H1 (cell line): Measurements from ENCODE around the gene CGA. TPM values are rescaled to one million over a fixed set of nuclear protein-coding genes. Genes with fewer than 3 reads are reported as not detected.

ENCODE experiments used
- CTCF ChIA-PET: fragments of 300-600 bp; sonication (Branson Sonifier 250); formaldehyde crosslinking; loops from one replicate; lab custom pipeline; 2021; ENCODE audit not compliant: partially characterized antibody; lab: Charles Lee
- POLR2A ChIA-PET: fragments of 300-600 bp; sonication (Branson Sonifier 250); formaldehyde crosslinking; loops from one replicate; lab custom pipeline; 2021; ENCODE audit warnings: inconsistent platforms; ENCODE audit not compliant: partially characterized antibody; lab: Charles Lee
- DNase-seq, 2 experiments: peaks; one replicate each; pipeline versions ENCODE4 v3.0.0 to v3.0.0-alpha.2; 2010 to 2022; ENCODE audit warnings: low spot score in 2 of 2, low read depth in 1 of 2, mixed read lengths in 1 of 2
- FAIRE-seq: peaks from 2 replicates; lab custom pipeline; 2011; peaks lifted over from hg19 to GRCh38; lab: Jason Lieb, UNC
- H2AFZ ChIP-seq: 2 replicates; pipeline ENCODE4 v1.8.1; 2012; ENCODE audit warnings: low read length, inconsistent platforms
- H2AK5ac ChIP-seq: 2 replicates; pipeline ENCODE4 v1.6.1; 2013; ENCODE audit warnings: low read depth, low read length
- H2BK120ac ChIP-seq: replicated peaks from 2 replicates; pipeline ENCODE3; 2013; ENCODE audit warnings: low read depth, low read length, inconsistent platforms
- H2BK12ac ChIP-seq: 2 replicates; pipeline ENCODE4 v1.6.1; 2013; ENCODE audit warnings: low read depth, low read length
- H2BK15ac ChIP-seq: 2 replicates; pipeline ENCODE4 v1.6.1; 2013; ENCODE audit warnings: low read length
- H2BK20ac ChIP-seq: 2 replicates; pipeline ENCODE4 v1.6.1; 2013; ENCODE audit warnings: low read length
- H2BK5ac ChIP-seq: 2 replicates; pipeline ENCODE4 v1.6.1; 2013; ENCODE audit warnings: low read depth, low read length
- H3K14ac ChIP-seq: 2 replicates; pipeline ENCODE4 v1.6.1; 2013; ENCODE audit warnings: inconsistent platforms; ENCODE audit not compliant: insufficient read length
- H3K18ac ChIP-seq: 2 replicates; pipeline ENCODE4 v1.6.1; 2013; ENCODE audit warnings: low read length; ENCODE audit errors: extremely low read depth
- H3K23ac ChIP-seq: 2 replicates; pipeline ENCODE4 v1.6.1; 2013; ENCODE audit warnings: inconsistent platforms; ENCODE audit not compliant: insufficient read length
- H3K23me2 ChIP-seq: 2 replicates; pipeline ENCODE4 v1.6.1; 2013; ENCODE audit warnings: low read depth, low read length
- H3K27ac ChIP-seq: 2 replicates; pipeline ENCODE4 v1.6.1; 2011; ENCODE audit warnings: low read depth, low read length, inconsistent platforms
- H3K27me3 ChIP-seq, 4 experiments: replicated peaks in 1 of 4; 1 replicate in 1 of 4; 2 replicates in 3 of 4; pipeline versions ENCODE4 v1.6.1 to v1.8.1; 2011 to 2013; ENCODE audit warnings: low read length in 3 of 4, mild to moderate bottlenecking in 3 of 4, inconsistent platforms in 2 of 4, mixed read lengths in 2 of 4, moderate library complexity in 1 of 4; ENCODE audit not compliant: control insufficient read depth in 3 of 4, insufficient read depth in 3 of 4; ENCODE audit errors: extremely low read depth in 1 of 4
- H3K36me3 ChIP-seq, 4 experiments: 2 replicates each; pipeline versions ENCODE4 v1.6.1 to v1.8.1; 2011 to 2013; ENCODE audit warnings: mild to moderate bottlenecking in 4 of 4, low read length in 3 of 4, moderate library complexity in 2 of 4, control low read depth in 1 of 4, inconsistent platforms in 1 of 4; ENCODE audit not compliant: insufficient read depth in 4 of 4, control insufficient read depth in 2 of 4
- H3K4ac ChIP-seq: replicated peaks from 2 replicates; pipeline ENCODE3; 2013; ENCODE audit warnings: low read length, low read depth, mixed read lengths, inconsistent platforms; ENCODE audit not compliant: insufficient read length
- H3K4me1 ChIP-seq, 4 experiments: replicated peaks in 1 of 4; 1 replicate in 1 of 4; 2 replicates in 3 of 4; pipeline versions ENCODE4 v1.6.1 to v1.8.1; 2011 to 2013; ENCODE audit warnings: low read length in 3 of 4, inconsistent platforms in 2 of 4, mixed read lengths in 1 of 4; ENCODE audit not compliant: insufficient read depth in 4 of 4, control insufficient read depth in 3 of 4
- H3K4me2 ChIP-seq, 2 experiments: 2 replicates each; pipeline versions ENCODE4 v1.6.1 to v1.8.1; 2011 to 2013; ENCODE audit warnings: low read depth in 2 of 2, low read length in 2 of 2, control low read depth in 1 of 2, inconsistent platforms in 1 of 2, mild to moderate bottlenecking in 1 of 2; ENCODE audit not compliant: insufficient read depth in 1 of 2
- H3K4me3 ChIP-seq, 4 experiments: fragments of 200-600, 300-600 bp in 1 of 4; sonication (generic), shearing (Covaris generic), sonication (Bioruptor Twin) in 1 of 4; 2 replicates each; pipeline versions ENCODE4 v1.5.1 to v1.8.1; 2011 to 2016; ENCODE audit warnings: low read length in 4 of 4, low read depth in 3 of 4, control low read depth in 2 of 4, inconsistent platforms in 2 of 4, mild to moderate bottlenecking in 2 of 4, mixed read lengths in 1 of 4, moderate library complexity in 1 of 4; ENCODE audit not compliant: insufficient read depth in 2 of 4; ENCODE audit errors: extremely low read depth in 1 of 4
- H3K56ac ChIP-seq: replicated peaks from 2 replicates; pipeline ENCODE3; 2013; ENCODE audit warnings: low read depth, mild to moderate bottlenecking, mixed read lengths, low read length, inconsistent platforms; ENCODE audit not compliant: insufficient read length
- H3K79me1 ChIP-seq: 2 replicates; pipeline ENCODE4 v1.6.1; 2013; ENCODE audit warnings: low read depth, low read length, control low read depth
- H3K79me2 ChIP-seq, 2 experiments: 2 replicates each; pipeline versions ENCODE4 v1.6.1 to v1.8.1; 2012 to 2013; ENCODE audit warnings: low read length in 2 of 2, mild to moderate bottlenecking in 2 of 2, inconsistent platforms in 1 of 2; ENCODE audit not compliant: insufficient read depth in 2 of 2, control insufficient read depth in 1 of 2
- H3K9ac ChIP-seq, 4 experiments: replicated peaks in 1 of 4; 1 replicate in 1 of 4; 2 replicates in 3 of 4; pipeline versions ENCODE4 v1.6.1 to v1.8.1; 2011 to 2013; ENCODE audit warnings: low read depth in 3 of 4, low read length in 3 of 4, control low read depth in 2 of 4, mild to moderate bottlenecking in 2 of 4, moderate library complexity in 2 of 4, inconsistent platforms in 1 of 4; ENCODE audit errors: extremely low read depth in 1 of 4
- H3K9me3 ChIP-seq, 2 experiments: 2 replicates each; pipeline versions ENCODE4 v1.6.1 to v1.8.1; 2012 to 2013; ENCODE audit warnings: mild to moderate bottlenecking in 2 of 2, moderate library complexity in 2 of 2, control low read depth in 1 of 2, inconsistent platforms in 1 of 2, low read depth in 1 of 2, low read length in 1 of 2, mixed read lengths in 1 of 2; ENCODE audit not compliant: insufficient read depth in 2 of 2
- H4K20me1 ChIP-seq, 2 experiments: replicated peaks in 1 of 2; 2 replicates each; pipeline versions ENCODE3 to v1.8.1; 2011 to 2013; ENCODE audit warnings: inconsistent platforms in 2 of 2, low read length in 2 of 2, mild to moderate bottlenecking in 1 of 2; ENCODE audit not compliant: insufficient read depth in 2 of 2, control insufficient read depth in 1 of 2
- H4K5ac ChIP-seq: 2 replicates; pipeline ENCODE4 v1.6.1; 2013; ENCODE audit warnings: low read length, low read depth, mixed read lengths, inconsistent platforms; ENCODE audit not compliant: insufficient read length
- H4K8ac ChIP-seq: 2 replicates; pipeline ENCODE4 v1.8.0; 2013; ENCODE audit warnings: mild to moderate bottlenecking, moderate library complexity, low read length, inconsistent platforms; ENCODE audit not compliant: insufficient read depth; ENCODE audit errors: extremely low read depth
- H4K91ac ChIP-seq: replicated peaks from 2 replicates; pipeline ENCODE3; 2013; ENCODE audit warnings: low read length, mixed read lengths, inconsistent platforms; ENCODE audit not compliant: insufficient read length
- CTBP2 ChIP-seq: IDR thresholded peaks from 2 replicates; pipeline ENCODE4 v1.7.0; 2011; ENCODE audit warnings: borderline replicate concordance, mild to moderate bottlenecking, moderate library complexity, mixed read lengths, low read length; ENCODE audit not compliant: insufficient read depth, insufficient read length
- CTCF ChIP-seq, 3 experiments: IDR thresholded peaks; 1 replicate in 2 of 3; 2 replicates in 1 of 3; pipeline versions ENCODE4 v1.5.1 to v1.6.1; 2011; ENCODE audit warnings: low read length in 3 of 3, mild to moderate bottlenecking in 3 of 3, inconsistent platforms in 2 of 3, low read depth in 1 of 3, moderate library complexity in 1 of 3; ENCODE audit not compliant: insufficient read depth in 1 of 3; ENCODE audit errors: control extremely low read depth in 1 of 3
- HDAC2 ChIP-seq, 2 experiments: fragments of 300-600 bp in 1 of 2; sonication (generic) in 1 of 2; IDR thresholded peaks; 2 replicates each; pipeline ENCODE4 v1.6.1; 2011 to 2012; ENCODE audit warnings: low read depth in 2 of 2, low read length in 2 of 2, mild to moderate bottlenecking in 2 of 2, moderate library complexity in 2 of 2, borderline replicate concordance in 1 of 2, inconsistent platforms in 1 of 2
- HDAC6 ChIP-seq: IDR thresholded peaks from one replicate; pipeline ENCODE4 v1.7.1; 2012; ENCODE audit warnings: low read depth, mild to moderate bottlenecking, inconsistent platforms, low read length, moderate library complexity
- MAX ChIP-seq: IDR thresholded peaks from 2 replicates; pipeline ENCODE4 v1.6.1; 2012; ENCODE audit warnings: inconsistent platforms
- RNF2 ChIP-seq: fragments of 200-900, 300-1000 bp; sonication (generic); IDR thresholded peaks from 2 replicates; pipeline ENCODE4 v1.7.1; 2016; ENCODE audit warnings: borderline replicate concordance, low read depth, mild to moderate bottlenecking, antibody characterized with exemption, low read length; ENCODE audit not compliant: poor library complexity, severe bottlenecking; ENCODE audit errors: missing control alignments
- SIN3A ChIP-seq, 2 experiments: IDR thresholded peaks in 1 of 2; conservative IDR thresholded peaks in 1 of 2; 2 replicates each; pipeline ENCODE4 v1.6.1; 2011 to 2012; ENCODE audit warnings: low read length in 2 of 2, improper control_type of control experiment in 1 of 2, low read depth in 1 of 2, mild to moderate bottlenecking in 1 of 2
- SIX5 ChIP-seq: IDR thresholded peaks from 2 replicates; pipeline ENCODE4 v1.6.1; 2011; ENCODE audit warnings: mild to moderate bottlenecking, low read depth, low read length
- TAF7 ChIP-seq: optimal IDR thresholded peaks from 2 replicates; pipeline ENCODE3; 2011; ENCODE audit warnings: low read depth, mild to moderate bottlenecking, inconsistent platforms, low read length, moderate library complexity, borderline replicate concordance
- WGBS, 2 experiments: shearing (Covaris generic) in 1 of 2; methylation state at CpG; one replicate each; pipeline versions ENCODE4 v1.1.6 to v1.1.7; 2013 to 2015; ENCODE audit warnings: low lambda C conversion rate in 2 of 2, mixed read lengths in 2 of 2, inconsistent platforms in 1 of 2, low coverage in 1 of 2, missing lambda C conversion rate in 1 of 2; ENCODE audit not compliant: insufficient replicate concordance in 2 of 2, insufficient coverage in 1 of 2, insufficient read length in 1 of 2; ENCODE audit errors: extremely low coverage in 1 of 2, missing lambda C conversion rate in 1 of 2; 5-methylcytosine and 5-hydroxymethylcytosine counted together
- polyA plus RNA-seq, 7 experiments: library from polyadenylated mRNA; depleted of rRNA in 3 of 7; stranded (reverse) in 5 of 7; unstranded in 2 of 7; fragments of >200 nt in 5 of 7; fragments of 200-250 nt in 2 of 7; gene quantifications; 1 replicate in 5 of 7; 2 replicates in 1 of 7; 4 replicates in 1 of 7; pipeline versions ENCODE4 v1.2.1 to v1.2.3, GENCODE V29; 2011 to 2013; ENCODE audit warnings: missing spikeins in 2 of 7, mixed read lengths in 2 of 7
- total RNA-seq: library from RNA; stranded (reverse); fragmentation: NEBNext Ultra II Directional; extraction: Animal tissue kit (Norgen Biotek cat#: 25700); gene quantifications from 2 replicates; pipeline ENCODE4 v1.2.1, GENCODE V29; 2021

CGA gene
- total and polyA plus RNA-seq, 2 of the 8 experiments (the other 6 are each of a cell fraction or from before 2014, with no cell fraction given): not detected

GRCh38 chr6:87074101-87074621, 20.7 kb downstream of the CGA start:
- no peak overlapping the region for H3K14ac ChIP-seq
- no peak overlapping the region for H2BK12ac ChIP-seq
- no peak overlapping the region for H3K56ac ChIP-seq
- CTCF ChIA-PET: interaction anchor here (1.1 to 2.1 kb wide), 5 partner anchors 8 to 319 kb away, joined by 3 to 7 read pairs (median 4); no protein-coding TSS in a partner anchor
- no peak overlapping the region for H4K91ac ChIP-seq
- no peaks in the 10 kb centered on the region for H3K36me3 ChIP-seq
- H4K8ac ChIP-seq: peak overlapping the region; percentile 71; the same call in 1 of the 2 replicates
- no peaks in the 10 kb centered on the region for H3K9me3 ChIP-seq
- H3K4me3 ChIP-seq: no peak overlapping the region
- FAIRE-seq: no peak
- H2BK120ac ChIP-seq: no peak overlapping the region
- 0 out of 2 replicates have a peak, but pooled peaks cover 2% of the 10 kb centered on the region for H3K79me1 ChIP-seq
- no peak overlapping the region for H2BK20ac ChIP-seq
- no peak overlapping the region for H3K9ac ChIP-seq
- H3K4me2 ChIP-seq: no peak overlapping the region
- H2AK5ac ChIP-seq: no peak overlapping the region
- H2BK15ac ChIP-seq: no peak overlapping the region
- POLR2A ChIA-PET: no interaction called here
- no peak overlapping the region for H3K18ac ChIP-seq
- H3K23me2 ChIP-seq: no peaks in the 10 kb centered on the region
- H3K23ac ChIP-seq: no peak overlapping the region
- WGBS, 2 experiments: 85% methylated on average over 4 of the region's 4 CpGs; no CpG with 5 or more reads in 1 of the 2 experiments
- no peak overlapping the region for H2AFZ ChIP-seq
- no peak for DNase-seq
- H3K4me1 ChIP-seq: no peaks in the 10 kb centered on the region
- no peaks in the 10 kb centered on the region for H3K79me2 ChIP-seq
- no peak overlapping the region for H3K4ac ChIP-seq
- H4K5ac ChIP-seq: no peak overlapping the region
- H3K27ac ChIP-seq: no peak overlapping the region
- H2BK5ac ChIP-seq: no peak overlapping the region
- no peaks in the 10 kb centered on the region for H4K20me1 ChIP-seq
- no peaks in the 10 kb centered on the region for H3K27me3 ChIP-seq
- no peak for TF ChIP-seq SIN3A (conservative IDR thresholded peaks at IDR 0.05 in 1 of 2, IDR thresholded peaks at IDR 0.05 in 1 of 2; ENCODE audit: low read depth in 1 of 2, low read length in 2 of 2)
- no peak for TF ChIP-seq MAX
- no peak for TF ChIP-seq RNF2
- TF ChIP-seq TAF7: no peak
- no peak for TF ChIP-seq CTCF (IDR thresholded peaks at IDR 0.05; ENCODE audit: control extremely low read depth in 1 of 3, insufficient read depth in 1 of 3, low read depth in 1 of 3, low read length in 3 of 3)
- no peak for TF ChIP-seq HDAC2 (IDR thresholded peaks at IDR 0.05; ENCODE audit: borderline replicate concordance in 1 of 2, low read depth in 2 of 2, low read length in 2 of 2)
- TF ChIP-seq SIX5: no peak
- no peak for TF ChIP-seq CTBP2
- no peak for TF ChIP-seq HDAC6
